Ovary (tissue), 3 donors: ENCODE results near the gene UBP1.

Experiments used
- CTCF ChIP-seq, 3 donors: fragments of 450-650 bp in 2 of 3; fragments of 200-600 bp in 1 of 3; IDR thresholded peaks; one replicate each; pipeline versions ENCODE4 v1.5.1 to v1.8.0; 2016 to 2022; ENCODE audit warnings: antibody characterized with exemption in 3 of 3, mild to moderate bottlenecking in 1 of 3
- EP300 ChIP-seq: sonication (generic); formaldehyde crosslinking; IDR thresholded peaks from one replicate; pipeline ENCODE4 v1.6.1; 2017; ENCODE audit warnings: antibody characterized with exemption
- POLR2A ChIP-seq: fragments of 450-650 bp; IDR thresholded peaks from one replicate; pipeline ENCODE4 v1.6.1; 2017; ENCODE audit warnings: antibody characterized with exemption, mild to moderate bottlenecking, moderate library complexity
- donor health status: DM: no; HTN: no; CAD: no.

- TF ChIP-seq CTCF (IDR thresholded peaks at IDR 0.05) (no peak), POLR2A (no peak), EP300 (no peak)
Measured at GRCh38 chr3:33401781-33402180, 38.4 kb downstream of the UBP1 start.
